NCI-H2227 treated with DMSO at 0.1 percent for 48 hours (cell line): ENCODE data around the gene ALOX5AP.

Experiments
- DNase-seq: peaks from one replicate; lab custom pipeline; 2025; lab: John Stamatoyannopoulos, UW

ALOX5AP gene

GRCh38 chr13:30735025-30735871, at the start of gene ALOX5AP:
ALOX5AP (plus strand) TSS chr13:30735543; CDS start chr13:30735606, 63 bp downstream.
- DNase-seq = no peak

DNA sequence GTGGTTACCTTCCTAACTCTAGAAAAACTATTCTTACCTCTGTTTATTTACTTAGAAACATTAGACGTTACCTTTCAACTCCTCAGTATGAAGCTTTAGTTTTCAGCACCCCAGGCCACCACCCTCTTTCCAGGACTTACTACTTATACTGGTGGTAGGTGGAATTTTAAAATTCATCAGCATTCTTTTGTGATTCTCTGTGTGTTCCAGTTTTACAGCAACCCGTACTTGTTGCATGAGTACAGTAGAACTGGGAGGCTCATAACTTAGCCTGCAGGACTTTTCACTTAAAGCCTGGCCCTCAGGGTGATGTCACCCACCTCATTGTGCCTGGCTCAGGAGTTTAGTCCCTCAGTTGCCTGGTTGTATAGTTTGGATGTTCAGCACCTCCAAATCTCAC, 49.4 kb upstream of the ALOX5AP start:
- no peak for DNase-seq

DNA sequence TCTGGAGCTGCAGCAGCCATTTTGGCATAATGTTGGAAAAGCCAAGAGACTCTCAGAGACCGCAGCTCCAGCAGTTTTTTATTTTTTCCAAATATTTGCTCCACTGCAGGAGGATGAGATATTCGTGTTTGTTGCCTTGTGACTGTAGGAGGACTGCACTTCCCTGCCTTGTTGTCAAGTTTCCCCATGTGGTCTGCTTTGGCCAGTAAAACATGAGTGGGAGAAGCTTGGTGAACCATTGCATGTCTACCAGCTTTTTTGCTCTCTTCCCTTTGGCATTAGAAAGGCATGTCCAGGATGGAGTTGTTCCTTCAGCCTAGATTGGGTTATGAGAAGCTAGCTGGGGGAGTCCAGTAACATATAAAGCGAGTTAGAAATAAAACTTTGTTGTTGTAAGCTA, 47.7 kb upstream of the ALOX5AP start:
- no peak for DNase-seq

GRCh38 chr13:30689752-30690151, 45.6 kb upstream of the ALOX5AP start:
- no peak for DNase-seq

- DNase-seq = no peak
Measured at GRCh38 chr13:30690282-30691188, 44.8 kb upstream of the ALOX5AP start.

- no peak for DNase-seq
Measured at GRCh38 chr13:30692113-30692512, 43.2 kb upstream of the ALOX5AP start.

DNA sequence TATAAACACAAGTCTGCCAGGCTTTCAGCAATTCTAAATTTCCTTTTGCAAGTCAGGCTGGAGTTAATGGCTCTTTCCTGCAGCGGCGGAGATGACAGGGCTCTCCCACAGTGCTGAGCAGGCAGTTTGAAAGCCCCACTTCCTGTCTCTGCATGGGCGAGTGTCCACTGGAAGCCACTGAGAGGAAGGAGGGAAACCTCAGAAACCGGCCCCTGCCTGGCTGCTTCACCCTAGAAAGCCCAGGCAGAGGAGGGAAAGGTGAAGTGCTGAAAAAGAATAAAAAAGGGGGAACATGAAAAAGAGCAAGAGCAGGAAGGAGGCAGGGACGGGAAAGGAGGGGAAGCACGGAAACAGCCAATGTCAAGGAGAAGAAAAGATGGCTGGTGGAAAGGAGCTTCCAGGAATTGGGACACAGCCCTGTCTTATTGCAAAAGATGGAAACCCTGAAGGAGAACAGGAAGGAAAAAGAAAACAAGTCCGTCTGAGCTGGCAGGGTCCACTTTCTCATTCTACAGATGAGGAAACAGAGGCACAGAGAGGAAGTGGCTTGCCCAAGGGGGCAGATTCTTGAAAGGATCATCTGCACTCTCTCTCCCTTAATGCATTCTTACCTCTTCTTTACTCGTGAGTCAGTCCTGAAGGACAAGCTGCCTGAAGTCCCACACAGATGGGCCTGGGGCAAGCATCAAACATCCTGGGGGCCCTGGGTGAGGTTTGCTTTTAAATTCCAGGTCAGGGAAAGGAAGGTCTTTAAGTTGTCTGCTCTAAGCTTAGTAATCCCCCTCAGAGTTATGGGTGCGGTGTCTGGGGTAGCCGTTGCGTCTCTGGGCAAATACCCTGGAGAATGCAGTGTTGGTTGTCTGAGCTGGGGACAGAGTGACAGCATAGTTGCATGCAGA, 38.8 kb upstream of the ALOX5AP start:
- no peak for DNase-seq

DNA sequence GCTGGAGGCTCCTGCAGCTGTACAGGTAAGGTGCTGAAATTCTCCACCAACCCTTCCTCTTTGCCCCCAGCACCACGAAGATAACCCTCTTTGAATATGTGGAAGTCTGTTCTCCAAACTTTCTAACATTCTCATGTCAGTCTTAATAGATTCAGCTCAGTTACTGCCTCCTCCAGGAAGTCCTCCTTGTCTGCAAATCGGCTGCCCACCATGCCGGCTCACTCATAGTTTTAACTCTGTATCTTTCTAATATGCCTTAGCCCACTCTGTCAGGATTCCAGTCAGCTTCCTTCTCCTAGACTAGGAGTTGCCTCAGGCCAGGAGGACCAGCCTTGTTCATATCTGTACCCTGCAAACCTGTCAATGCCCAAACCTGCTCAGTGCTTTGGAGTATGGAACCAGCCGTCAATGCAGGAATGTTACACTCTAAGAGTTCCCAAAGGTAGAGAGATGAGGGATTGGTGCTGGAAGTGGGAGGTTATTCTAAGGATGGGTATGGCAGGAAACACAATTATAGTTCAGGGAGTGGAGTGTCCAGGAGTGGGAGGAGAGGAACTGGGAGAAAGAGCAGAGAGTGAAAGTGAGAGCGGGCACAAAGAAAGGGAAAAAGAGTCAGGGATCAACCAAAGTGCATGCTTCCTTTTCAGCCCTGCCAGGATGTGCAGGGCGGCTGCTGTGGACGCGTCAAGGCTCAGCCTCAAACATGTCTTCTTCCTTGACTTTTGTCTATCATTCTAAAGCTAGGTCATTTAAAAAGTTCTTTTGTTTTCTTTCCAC, 38.0 kb upstream of the ALOX5AP start:
- no peak for DNase-seq

DNA sequence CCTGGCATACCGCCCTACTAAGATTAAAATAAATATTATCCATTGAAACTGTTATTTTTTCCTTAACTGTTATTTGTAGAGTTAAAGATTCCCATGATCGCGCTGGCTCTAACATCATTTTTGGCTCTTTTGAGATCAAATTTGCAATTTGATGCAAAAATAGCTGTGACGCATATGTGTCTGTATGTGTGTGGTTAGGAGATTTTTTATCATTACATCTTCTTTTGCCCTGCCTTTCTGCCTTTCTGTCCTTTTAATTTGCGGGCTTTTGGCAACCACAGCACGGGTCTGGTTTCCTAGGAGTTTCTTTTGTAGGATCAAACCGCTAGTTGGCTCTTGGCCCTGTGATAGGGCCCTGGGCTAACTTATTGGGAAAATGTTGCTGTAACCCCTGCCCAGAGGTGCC, 37.3 kb upstream of the ALOX5AP start:
- no peak for DNase-seq

- no peak for DNase-seq
Measured at GRCh38 chr13:30698488-30699005, 36.8 kb upstream of the ALOX5AP start.

GRCh38 chr13:30700364-30700763, 35.0 kb upstream of the ALOX5AP start:
- no peak for DNase-seq

DNA sequence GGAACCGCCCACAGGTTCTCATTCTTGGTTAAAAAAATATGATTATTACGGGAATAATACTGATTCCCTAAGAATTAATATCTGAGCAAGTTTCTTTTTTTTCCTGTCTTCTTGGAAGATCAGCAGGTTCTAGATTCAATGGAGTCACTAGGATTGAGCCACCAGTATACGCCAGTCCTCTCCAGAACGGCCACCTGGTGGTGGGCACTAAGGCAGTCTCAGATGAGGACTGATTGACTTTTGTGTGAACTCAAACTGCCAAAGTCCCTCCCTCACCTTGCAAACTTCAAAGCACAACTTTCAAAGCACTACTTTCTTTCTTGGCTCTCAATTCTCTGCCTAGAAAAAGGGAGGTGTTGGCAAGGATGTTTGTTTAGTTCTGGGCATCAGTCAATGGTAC, 33.3 kb upstream of the ALOX5AP start:
- no peak for DNase-seq

DNA sequence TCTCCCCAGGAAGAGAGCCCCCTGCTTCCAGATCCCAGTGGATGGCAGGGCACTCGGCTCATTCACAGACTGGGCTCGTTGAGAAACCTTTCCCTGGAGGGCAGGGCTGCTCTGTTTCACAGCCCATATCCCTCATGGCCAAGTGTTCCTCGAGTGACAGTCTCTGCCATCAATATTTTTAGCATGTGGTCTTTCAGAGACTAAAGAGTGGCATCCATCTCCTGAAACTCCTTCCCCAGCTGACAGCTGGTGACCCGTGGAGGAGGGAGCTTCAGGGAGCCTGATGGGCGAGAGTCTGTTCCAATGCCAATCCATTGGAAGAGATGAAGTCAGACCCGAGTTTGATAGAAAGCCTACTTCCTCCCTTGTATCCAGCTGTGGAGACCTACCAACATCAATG, 30.7 kb upstream of the ALOX5AP start:
- no peak for DNase-seq

DNA sequence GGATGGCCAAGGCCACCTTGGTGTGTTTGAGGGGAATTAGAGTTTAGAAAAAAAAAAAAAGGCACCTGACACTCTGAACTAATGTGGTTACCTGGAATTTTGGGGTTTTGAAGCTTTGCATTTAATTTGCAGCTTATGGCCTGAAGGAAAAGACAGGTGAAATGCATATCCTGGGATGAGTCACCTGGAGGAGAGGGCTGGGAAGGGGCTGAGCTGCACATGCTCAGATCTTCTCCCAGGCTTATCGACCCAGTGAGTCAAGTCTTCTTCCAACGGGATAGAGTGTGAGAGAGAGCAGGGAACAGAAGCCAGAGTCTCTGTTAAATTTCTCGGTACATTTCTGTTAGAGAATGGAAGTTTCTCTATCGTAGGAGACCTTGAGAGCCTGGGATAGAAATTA, 29.7 kb upstream of the ALOX5AP start:
- no peak for DNase-seq

DNA sequence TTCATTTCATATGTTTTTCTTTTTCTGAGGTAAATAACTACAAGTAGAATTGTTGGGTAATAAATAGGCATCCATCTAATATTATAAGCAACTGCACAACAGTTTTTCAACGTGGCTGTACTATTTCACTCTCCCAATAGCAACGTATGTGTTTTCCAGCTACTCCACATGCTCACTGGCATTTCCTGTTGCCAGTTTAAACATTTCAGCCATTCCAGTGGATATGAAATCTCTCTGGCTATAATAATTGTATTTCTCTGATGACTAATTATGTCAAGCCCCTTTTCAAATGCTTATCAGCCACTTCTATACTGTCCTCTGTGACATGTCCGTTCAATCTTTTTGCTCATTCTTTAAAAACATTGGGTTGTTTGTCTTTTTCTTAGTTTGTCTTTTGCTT, 26.8 kb upstream of the ALOX5AP start:
- DNase-seq = no peak

DNA sequence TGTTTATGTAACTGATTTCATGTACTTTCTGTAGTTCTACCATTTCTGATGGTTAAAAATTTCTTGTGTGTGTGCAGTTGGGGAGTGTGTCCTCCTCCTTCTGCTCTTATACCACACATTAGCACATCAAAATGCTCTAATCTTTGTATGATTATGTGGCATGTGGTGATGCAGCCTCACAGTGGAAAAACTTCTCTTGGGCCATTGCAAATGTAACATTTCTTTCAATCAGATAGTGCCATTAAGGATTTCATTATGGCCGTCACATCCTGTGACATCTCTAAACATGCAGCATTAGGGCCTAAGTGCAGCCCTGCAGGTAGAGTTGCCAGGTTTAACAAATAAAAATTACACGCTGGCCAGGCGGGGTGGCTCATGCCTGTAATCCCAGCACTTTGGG, 24.9 kb upstream of the ALOX5AP start:
- no peak for DNase-seq

DNA sequence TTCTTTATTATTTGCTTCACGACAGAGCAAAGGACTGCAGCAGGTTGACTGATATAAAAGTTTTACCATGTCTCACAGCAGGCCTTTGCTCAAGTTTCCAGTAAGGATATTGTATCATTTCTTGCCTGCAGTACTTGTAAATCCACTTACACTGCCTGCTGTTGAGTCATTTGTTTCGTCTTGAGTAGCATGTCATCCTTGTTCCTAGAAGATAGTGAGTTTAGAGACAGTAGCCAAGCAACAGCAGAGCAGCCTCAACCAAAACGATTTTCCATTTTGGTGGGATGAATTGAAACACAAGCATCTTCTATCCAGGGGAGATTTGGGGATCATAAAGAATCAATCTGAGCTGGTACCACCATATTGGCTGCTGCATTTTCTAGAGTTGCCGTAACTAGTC, 24.0 kb upstream of the ALOX5AP start:
- no peak for DNase-seq

DNA sequence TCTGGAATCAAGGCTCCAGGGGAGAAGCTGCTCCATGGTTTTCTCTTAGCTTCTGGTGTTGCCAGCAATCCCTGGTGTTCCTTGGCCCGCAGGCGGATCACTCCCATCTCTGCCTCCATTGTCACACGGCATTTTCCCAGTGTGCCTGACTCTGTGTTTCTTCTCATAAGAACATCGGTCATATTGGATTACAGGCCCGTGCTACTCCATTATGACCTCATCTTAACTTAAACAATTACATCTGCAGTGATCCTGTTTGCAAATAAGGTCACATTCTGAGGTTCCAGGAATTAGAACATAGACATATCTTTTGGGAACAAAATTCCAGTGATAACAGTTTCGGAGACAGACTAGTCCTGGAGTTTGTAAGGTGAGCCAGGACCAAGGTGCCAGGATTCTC, 23.5 kb upstream of the ALOX5AP start:
- DNase-seq = no peak

DNA sequence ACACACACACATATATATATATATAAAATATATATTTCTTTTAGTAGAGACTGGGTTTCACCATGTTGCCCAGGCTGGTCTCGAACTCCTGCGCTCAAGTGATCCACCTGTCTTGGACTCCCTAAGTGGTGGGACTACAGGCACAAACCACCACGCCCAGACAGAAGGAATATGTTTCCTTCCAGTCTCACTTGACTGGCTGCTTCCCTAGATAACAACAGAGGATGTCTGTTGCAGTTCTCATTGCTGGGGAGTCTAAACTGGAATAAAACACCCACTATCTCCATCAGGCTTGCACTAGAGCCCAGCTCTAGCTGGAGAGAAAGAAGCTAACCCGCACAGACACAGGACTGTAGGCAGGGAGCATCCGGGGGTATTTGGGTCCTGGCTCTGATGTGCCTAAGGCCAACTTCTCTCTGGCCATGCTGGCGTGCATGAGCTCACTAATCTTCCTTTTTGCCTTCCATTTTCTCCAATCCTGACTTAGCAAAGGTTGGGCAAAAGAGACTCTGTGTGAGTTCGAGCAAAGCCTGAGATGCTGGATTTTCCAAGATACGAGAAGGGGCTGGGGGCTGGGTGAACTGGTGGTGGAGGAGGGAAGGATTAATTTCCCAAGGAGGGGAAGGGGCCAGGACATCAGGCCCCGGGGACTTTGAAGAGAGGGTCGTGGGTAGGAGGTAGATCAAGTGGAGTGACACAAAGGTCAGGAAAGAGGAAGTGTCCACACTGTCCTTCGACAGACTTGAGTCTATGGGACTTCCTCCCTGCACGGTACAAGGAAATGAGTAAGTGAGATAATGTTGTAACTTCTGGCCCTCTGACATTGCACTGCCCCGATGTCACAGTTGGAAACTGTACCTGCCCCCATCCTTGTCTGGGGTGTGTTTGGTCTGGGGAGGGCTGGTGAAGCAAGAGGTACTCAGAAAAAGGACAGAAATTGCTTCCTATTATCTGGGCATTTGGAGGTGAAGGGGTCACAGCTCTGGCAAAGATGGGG, 22.5 kb upstream of the ALOX5AP start:
- DNase-seq = no peak
